ENCODE data around the gene DUS2.

DUS2 gene

DNA sequence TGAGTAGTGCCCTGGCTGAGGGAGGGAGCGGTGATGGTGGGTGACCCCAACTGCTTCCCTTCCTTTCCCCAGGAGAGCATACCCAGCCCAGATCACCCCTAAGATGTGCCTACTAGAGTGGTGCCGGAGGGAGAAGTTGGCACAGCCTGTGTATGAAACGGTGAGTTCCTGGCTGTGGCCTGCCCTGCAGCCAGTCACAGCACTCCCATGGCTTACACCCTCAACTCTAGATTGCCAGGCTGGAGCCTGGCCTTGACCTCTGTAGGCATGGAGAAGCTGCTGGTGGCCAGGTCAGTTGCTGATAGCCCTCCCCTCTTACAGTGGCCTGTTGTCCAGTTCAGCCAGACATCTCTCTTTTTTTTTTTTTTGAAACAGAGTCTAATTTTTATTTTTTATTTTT is 53.5 kb downstream of the DUS2 start:
- TF ChIP-seq CTCF (conservative IDR thresholded peaks at IDR 0.05; ENCODE audit: control insufficient read depth, insufficient read depth, low read depth, low read length) = no peak
- no peak for DNase-seq (ENCODE audit: low read depth)

DNA sequence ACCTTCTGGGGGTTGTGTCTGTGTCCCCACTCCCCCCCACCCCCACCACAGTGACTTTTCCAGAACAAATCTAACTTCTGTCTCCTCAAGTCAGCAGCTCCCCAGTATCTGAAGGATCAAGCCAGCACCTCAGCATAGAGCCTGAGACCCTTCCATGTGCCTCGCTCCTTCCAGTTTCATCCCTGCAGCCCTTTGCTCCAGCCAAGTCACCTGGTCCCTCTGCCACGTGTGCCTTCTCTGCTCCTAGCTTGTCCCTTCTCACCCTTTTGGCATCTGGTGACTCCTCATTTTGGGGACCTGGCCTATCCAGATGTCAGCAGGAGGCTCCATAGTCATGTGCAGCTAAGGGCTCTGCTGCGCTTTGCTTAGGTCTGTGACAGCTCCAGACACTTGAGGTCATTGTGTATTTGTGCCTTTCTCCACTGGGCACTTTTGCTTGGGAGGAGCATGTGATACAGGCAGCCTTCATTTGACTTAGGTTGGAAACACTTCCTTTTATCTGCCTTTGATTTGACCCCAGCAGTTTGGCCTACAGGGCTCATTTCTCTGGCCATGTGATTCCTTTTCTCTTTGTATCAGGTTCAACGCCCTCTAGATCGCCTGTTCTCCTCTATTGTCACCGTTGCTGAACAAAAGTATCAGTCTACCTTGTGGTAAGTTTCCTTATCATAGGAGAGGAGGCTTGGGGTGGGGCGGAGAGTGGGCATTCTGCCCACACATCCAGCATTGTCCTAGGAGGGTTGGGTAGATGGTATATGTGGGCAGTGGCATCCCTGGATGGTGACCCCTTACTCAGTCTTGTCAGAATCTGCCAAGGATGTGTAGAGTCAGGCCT is 55.0 kb downstream of the DUS2 start:
- no peak overlapping the region for H3K4me3 ChIP-seq (ENCODE audit: control insufficient read depth, low read depth, low read length)
- no peak for TF ChIP-seq CTCF (conservative IDR thresholded peaks at IDR 0.05; ENCODE audit: control insufficient read depth, insufficient read depth, low read depth, low read length)
- no peak for DNase-seq (ENCODE audit: low read depth)

More for the DNA sequence above, 53.5 kb downstream of the DUS2 start:
- H3K4me3 ChIP-seq (ENCODE audit: control insufficient read depth, low read depth, low read length) = no peak overlapping the region

DNA sequence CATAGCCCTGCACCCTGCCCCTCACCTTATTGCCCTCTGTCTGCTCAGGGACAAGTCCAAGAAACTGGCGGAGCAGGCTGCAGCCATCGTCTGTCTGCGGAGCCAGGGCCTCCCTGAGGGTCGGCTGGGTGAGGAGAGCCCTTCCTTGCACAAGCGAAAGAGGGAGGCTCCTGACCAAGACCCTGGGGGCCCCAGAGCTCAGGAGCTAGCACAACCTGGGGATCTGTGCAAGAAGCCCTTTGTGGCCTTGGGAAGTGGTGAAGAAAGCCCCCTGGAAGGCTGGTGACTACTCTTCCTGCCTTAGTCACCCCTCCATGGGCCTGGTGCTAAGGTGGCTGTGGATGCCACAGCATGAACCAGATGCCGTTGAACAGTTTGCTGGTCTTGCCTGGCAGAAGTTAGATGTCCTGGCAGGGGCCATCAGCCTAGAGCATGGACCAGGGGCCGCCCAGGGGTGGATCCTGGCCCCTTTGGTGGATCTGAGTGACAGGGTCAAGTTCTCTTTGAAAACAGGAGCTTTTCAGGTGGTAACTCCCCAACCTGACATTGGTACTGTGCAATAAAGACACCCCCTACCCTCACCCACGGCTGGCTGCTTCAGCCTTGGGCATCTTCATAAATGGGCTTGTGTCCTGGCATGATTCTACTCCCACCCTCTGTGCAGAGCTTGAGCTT is 55.8 kb downstream of the DUS2 start:
- H3K4me3 ChIP-seq (ENCODE audit: control insufficient read depth, low read depth, low read length) = no peak overlapping the region
- TF ChIP-seq CTCF (conservative IDR thresholded peaks at IDR 0.05; ENCODE audit: control insufficient read depth, insufficient read depth, low read depth, low read length) = no peak
- DNase-seq (ENCODE audit: low read depth) = no peak

DNA sequence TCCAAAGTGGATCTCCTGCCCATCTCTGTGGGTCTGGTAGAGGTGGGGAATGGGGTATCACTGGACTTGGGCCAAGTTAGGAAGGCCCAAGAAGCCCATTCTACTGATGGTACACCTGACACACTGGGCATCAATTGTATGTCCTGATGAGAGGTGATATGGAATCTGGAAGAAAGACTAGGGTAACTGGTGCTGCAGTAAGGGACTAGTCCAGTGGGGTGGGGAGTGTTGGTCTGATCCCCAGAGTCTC is 56.2 kb downstream of the DUS2 start:
- TF ChIP-seq CTCF (conservative IDR thresholded peaks at IDR 0.05; ENCODE audit: control insufficient read depth, insufficient read depth, low read depth, low read length) = no peak
- no peak for DNase-seq (ENCODE audit: low read depth)
- H3K4me3 ChIP-seq (ENCODE audit: control insufficient read depth, low read depth, low read length) = no peak overlapping the region

GRCh38 chr16:68079626-68080344 is 56.7 kb downstream of the DUS2 start:
- H3K4me3 ChIP-seq (ENCODE audit: control insufficient read depth, low read depth, low read length) = no peak overlapping the region
- DNase-seq (ENCODE audit: low read depth) = peak; percentile 68
- no peak for TF ChIP-seq CTCF (conservative IDR thresholded peaks at IDR 0.05; ENCODE audit: control insufficient read depth, insufficient read depth, low read depth, low read length)

DNA sequence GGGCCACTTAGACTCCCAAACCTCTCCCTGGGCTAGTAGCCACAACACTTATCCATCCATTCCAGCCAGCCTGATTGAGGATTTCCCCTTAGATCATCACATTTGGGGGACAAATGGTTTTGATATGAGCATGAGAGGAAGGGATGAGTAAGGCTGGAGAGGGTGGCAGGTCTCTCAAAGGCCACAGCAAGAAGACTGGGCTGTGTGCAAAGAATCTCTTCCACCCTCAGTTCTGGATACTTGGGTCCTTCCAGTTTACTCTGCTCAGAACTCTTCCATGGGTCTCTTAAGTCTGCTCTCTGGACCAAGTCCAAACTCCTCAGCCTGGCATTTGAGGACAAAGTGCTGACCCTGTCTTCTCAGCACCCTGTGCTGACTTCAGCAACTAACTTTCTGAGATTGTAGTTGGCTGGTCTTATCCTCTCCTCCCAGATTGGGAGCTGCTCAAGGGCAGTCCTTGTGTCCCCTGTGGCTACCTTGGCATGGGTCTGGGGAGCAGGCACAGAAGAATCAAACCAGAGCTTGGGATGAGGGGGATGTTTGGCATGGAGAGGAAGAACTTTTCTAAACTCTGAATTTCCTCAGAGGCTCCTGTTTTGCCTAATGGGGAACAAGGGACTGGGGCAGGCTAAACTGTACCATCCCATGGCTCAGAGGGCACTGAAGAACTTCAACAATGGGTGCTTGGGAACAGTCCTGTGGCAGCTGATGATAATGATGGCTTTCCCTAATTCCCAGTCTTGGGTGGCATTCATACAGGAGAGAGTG is 59.0 kb downstream of the DUS2 start:
- no peak overlapping the region for H3K4me3 ChIP-seq (ENCODE audit: control insufficient read depth, low read depth, low read length)
- no peak for DNase-seq (ENCODE audit: low read depth)
- no peak for TF ChIP-seq CTCF (conservative IDR thresholded peaks at IDR 0.05; ENCODE audit: control insufficient read depth, insufficient read depth, low read depth, low read length)

Data from fibroblast of mammary gland (primary cell).